Left renal cortex interstitium (tissue), 4 donors: Measurements from ENCODE around the gene SLC19A1. TPM values are rescaled to one million over a fixed set of nuclear protein-coding genes. Genes with fewer than 3 reads are reported as not detected.

Experiments
- DNase-seq, 4 donors: peaks; one replicate each; pipeline ENCODE4 v3.0.0-alpha.2; 2013; ENCODE audit warnings: low read depth in 4 of 4, low spot score in 2 of 4, missing footprints in 1 of 4
- polyA plus RNA-seq, 4 donors: library from polyadenylated mRNA; unstranded; fragments of 120-200 nt; gene quantifications; one replicate each; pipeline ENCODE4 v1.2.1, GENCODE V29; 2013; ENCODE audit not compliant: insufficient read length in 4 of 4

Gene SLC19A1
- polyA plus RNA-seq, 4 donors: 30.1 to 74.3 (median 38.3) TPM

DNA sequence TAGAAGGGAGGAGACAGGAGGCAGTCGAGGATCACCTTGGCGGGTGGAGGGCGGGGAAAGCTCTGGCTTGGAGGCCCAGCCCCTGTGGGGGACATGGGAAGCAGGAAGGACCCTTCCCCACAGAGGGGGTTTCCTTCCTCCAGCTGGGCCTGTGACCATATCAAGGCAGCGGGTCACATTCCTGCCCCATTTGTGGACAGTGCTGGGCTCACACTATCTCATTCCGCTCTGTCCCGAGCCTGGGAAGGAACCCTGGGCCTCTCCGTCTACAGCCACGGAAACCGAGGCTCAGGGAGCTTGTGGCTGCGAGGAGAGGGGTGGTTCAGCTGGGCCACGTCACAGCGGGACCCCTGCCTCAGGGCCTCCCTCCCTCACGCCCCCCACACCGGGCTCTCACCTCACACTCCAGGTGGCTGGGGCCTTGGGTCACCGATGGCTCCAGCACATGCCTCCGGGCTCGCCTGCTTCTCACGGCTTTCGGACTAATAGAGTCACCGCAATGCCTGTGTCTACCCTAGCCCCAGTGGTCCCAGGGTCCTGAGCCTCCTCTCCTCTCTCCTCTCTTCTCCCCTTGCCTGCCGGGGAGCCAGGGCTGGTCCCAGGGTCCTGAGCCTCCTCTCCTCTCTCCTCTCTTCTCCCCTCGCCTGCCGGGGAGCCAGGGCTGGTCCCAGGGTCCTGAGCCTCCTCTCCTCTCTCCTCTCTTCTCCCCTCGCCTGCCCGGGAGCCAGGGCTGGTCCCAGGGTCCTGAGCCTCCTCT, 56.4 kb downstream of the SLC19A1 start:
- DNase-seq: no peak

DNA sequence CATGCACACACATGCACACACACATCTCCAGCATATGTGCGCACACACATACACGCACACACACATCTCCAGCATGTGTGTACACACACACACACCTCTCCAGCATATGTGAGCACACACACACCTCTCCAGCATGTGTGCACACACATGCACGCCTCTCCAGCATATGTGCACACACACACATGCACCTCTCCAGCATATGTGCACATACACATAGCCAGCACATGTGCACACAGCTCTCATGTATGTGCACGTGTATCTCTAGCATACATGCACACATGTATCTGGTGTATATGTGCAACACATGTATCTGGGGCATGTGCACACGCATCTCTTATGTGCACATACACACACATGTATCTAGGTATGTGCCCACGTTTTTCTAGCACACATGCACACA, 57.9 kb downstream of the SLC19A1 start:
- no peak for DNase-seq

DNA sequence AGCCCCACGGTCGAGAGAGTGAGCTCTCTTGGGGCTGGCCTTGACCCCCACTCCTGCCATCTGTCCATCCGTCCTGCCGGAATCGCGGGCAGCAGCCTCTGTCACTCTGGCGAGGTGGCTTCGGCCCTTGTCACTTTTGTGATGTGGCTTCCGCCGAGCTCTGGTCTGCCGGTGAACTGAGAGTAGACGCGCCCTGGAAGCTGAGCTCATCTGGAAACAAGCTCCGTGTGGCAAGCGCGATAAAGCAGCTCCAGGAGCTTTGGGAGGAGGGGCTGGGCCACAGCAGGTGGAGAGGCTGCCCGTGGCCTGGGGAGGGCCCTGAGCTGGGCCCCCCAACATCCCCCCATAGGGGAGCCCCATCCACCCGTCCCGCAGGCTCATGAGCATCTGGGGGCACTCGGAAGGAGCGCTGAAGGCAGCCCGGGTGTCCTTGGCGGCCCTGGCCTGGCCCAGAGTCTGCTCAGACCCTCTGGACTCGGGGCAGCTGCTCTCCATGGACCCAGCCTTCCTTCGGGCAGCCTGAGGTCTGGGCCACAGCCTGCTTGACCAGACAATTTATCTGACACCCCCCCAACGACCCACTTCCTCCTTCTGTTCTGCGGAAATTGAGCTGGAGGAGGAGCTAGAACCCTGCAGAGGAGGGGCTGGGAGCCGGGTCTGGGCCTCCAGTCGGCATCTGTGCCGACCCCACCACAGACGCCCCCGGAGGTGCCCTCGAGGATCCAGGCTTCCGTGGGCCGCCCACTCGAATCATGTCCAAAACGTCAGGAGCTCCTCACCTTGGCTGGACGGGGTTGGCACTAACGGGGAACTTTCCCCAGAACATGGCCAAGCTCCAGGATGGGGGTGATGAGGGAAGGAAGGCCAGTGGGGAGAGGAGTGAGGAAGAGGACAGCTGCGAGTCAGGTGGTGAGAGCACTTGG, 59.1 kb downstream of the SLC19A1 start:
- no peak for DNase-seq

DNA sequence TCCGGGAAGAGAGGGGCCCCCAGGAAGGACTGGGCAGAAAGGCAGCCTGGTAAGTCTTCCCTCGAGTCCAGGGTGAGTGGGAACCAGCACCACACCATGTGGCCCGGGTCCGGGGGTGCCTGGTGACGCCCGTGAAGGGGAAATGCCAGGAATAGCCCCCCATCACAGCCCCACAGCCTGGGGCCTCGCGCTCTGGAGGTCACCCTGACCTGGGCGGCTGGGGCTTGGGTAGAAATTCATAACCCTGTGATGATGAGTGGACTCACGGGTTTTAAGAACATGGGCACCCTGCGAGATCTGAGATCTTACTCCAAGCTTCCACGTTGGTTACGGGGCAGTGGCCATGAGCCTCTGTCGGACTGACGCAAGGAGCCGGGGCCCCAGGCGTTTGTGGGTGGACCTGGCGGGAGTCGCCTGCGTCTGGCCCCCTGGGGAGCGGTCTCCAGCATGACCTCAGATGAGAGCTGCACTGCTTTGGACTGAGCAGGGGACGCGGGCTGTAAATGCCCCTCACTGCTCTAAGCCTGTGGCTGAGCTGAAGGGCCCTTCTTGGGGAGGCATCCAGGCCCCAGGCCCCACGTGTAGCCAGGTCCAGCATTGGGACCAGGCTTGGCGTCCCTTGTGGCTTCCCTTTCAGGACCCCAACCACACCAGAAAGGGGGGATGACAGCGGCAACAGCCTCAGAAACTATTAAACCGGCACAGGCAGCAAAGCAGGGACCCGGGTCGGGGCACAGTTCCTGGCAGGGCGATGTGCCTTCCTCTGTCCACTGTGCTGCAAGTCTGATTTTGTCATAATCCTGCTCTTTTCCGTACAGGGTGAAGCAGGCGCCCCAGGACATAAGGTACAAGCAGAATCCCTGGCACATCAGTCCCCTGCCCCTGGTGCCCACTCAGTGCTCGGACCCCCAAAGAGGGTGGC, 60.0 kb downstream of the SLC19A1 start:
- no peak for DNase-seq

GRCh38 chr21:45481566-45481965, 60.7 kb downstream of the SLC19A1 start:
- no peak for DNase-seq

DNA sequence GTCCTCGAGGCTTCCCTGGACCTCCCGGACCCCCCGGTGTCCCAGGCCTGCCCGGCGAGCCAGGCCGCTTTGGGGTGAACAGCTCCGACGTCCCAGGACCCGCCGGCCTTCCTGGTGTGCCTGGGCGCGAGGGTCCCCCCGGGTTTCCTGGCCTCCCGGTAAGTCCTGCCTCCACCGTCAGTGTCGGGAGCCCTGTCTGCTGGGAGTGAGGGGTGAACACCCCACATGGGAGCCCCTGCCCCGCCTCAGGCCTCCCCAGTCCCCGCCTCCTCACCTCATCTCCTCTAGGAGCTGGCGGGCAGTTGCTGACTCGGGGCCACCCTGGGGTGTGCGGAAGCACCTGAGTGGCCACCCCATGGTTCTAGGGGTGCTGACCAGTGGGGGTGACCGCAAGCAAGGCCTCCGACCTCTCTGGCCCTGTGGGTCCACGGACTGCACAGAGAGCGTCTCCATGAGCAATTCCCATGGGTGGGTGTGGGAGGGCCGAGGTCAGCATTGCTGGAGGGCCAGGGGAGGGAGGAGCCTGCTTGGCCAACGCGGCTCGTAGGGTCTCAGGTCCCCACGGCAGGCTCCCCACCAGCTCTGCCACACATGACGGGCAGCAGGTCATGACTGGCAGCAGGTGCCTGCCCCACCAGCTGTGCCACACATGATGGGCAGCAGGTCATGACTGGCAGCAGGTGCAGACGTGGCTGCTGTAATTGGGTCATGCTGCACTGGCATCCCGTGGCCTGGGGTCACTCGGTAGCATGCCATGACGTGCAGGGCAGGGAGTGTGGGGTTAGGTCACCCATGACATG, 61.3 kb downstream of the SLC19A1 start:
- DNase-seq: no peak

DNA sequence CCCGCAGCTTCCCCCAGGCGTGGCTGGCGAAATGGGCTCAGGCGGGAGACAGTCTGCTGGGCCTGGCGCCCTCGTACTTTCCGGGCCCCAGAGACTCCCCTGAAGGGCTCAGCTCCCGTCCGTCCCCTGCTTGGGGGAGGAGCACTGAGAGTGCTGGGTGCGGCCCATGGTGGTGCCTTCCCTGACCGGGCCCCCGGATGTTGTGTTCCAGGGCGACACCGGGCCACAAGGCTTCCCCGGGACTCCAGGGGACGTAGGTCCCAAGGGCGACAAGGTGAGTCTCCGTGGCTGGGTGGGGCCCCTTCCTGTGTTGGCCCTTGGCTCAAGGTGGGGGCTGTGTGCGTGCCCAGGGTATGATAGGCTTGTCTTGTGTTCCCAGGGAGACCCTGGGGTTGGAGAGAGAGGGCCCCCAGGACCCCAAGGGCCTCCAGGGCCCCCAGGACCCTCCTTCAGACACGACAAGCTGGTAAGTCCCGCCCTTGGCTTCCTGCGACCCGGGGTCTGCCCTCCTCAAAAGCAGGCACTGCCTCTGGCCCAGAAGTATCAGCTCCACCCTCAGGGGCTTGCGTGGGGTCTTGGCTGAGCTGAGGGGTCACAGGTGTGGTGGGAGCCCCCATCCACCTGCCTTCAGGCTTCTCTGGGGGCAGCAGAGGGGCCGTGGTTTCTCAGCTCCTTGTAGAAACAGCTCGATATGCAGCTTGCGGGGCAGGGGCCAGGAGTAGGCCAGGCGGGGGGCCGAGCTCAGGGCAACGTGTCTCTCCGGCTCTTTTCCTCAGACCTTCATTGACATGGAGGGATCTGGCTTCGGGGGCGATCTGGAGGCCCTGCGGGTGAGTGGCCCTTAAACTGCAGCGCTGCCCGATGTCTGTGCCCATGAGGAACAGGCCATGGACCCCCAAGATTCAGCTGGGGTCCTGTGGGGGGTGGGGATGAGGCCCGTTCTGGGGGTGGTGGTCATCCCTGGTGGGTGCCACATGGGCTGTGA, 62.3 kb downstream of the SLC19A1 start:
- DNase-seq: no peak

GRCh38 chr21:45478816-45479669, 63.2 kb downstream of the SLC19A1 start:
- DNase-seq: no peak

DNA sequence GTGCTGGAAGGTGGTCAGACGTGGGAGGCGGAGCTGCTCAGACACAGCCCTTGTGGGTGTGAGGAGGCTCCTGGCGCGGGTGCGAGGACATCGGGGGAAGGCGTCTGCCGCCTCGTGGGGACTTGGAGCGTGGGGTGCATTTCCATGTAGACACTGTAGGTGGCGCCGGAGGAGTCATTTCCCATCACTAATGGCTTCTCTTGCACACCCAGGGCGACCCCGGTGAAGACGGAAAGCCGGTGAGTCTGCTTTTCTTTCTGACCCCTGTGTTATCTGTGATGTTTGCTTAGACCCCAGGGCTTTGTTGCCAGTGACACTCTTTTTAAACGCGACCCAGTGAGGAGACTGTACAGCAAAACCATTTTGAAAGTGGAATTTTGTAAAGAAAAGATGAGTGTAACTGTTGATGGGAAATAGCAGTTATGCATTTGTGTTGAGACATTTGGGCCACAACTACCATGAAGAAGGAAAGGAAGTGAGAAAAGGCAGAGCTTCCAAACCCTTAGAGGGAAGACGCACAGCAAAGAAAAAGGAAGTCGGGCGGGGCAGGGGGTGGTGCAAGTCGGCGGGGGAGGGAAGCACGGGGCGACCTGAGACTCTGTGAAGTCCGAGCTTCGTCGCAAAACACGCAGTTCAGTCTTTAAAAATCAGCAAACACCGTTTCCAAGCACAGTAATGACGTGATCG, 64.0 kb downstream of the SLC19A1 start:
- DNase-seq: peak in 1 of 4 donors; percentile 18

GRCh38 chr21:45477176-45478114, 64.8 kb downstream of the SLC19A1 start:
- DNase-seq: no peak

GRCh38 chr21:45476582-45476981, 65.7 kb downstream of the SLC19A1 start:
- no peak for DNase-seq

GRCh38 chr21:45475797-45476570, 66.3 kb downstream of the SLC19A1 start:
- DNase-seq: no peak

- DNase-seq: no peak
Measured at GRCh38 chr21:45475004-45475685, 67.1 kb downstream of the SLC19A1 start.

GRCh38 chr21:45474323-45474950, 67.8 kb downstream of the SLC19A1 start:
- no peak for DNase-seq
